Measurements from ENCODE around the gene FNDC3B. TPM values are rescaled to one million over a fixed set of nuclear protein-coding genes. Genes with fewer than 3 reads are reported as not detected.

Gene FNDC3B
- total and polyA plus RNA-seq, 12 donors, result 9.7 to 118 (median 85.0) TPM

- Histone ChIP-seq H3K4me3 (no peak overlapping the region), H3K4me1 (peaks cover 3 to 100% (median 95%) of the 10 kb centered on the region in 9 donors), H3K36me3 (peaks cover 0 to 11% (median 0%) of the 10 kb centered on the region in 9 donors), H3K27me3 (no peaks in the 10 kb centered on the region), H3K27ac (peak overlapping the region in 5 of 10 donors; percentile 3 to 42 (median 28)), H3K9me3 (no peaks in the 10 kb centered on the region)
- intact Hi-C loops (cut with DNase I), result no loop called here
- TF ChIP-seq, protein P1, sequence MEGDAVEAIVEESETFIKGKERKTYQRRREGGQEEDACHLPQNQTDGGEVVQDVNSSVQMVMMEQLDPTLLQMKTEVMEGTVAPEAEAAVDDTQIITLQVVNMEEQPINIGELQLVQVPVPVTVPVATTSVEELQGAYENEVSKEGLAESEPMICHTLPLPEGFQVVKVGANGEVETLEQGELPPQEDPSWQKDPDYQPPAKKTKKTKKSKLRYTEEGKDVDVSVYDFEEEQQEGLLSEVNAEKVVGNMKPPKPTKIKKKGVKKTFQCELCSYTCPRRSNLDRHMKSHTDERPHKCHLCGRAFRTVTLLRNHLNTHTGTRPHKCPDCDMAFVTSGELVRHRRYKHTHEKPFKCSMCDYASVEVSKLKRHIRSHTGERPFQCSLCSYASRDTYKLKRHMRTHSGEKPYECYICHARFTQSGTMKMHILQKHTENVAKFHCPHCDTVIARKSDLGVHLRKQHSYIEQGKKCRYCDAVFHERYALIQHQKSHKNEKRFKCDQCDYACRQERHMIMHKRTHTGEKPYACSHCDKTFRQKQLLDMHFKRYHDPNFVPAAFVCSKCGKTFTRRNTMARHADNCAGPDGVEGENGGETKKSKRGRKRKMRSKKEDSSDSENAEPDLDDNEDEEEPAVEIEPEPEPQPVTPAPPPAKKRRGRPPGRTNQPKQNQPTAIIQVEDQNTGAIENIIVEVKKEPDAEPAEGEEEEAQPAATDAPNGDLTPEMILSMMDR (IDR thresholded peaks at IDR 0.05), result no peak
- ATAC-seq, result no peak
- 59 to 61% methylated on average over 6 of the region's 6 CpGs for WGBS, 2 donors
- no peak for DNase-seq
Observed at GRCh38 chr3:172070269-172070668, 30.9 kb downstream of the FNDC3B start.

- TF ChIP-seq, protein P1 (IDR thresholded peaks at IDR 0.05), result no peak
- 78 to 86% methylated on average over 2 of the region's 2 CpGs for WGBS, 2 donors
- Histone ChIP-seq H3K27ac (peak overlapping the region in 3 of 10 donors; percentile 3 to 42 (median 32)), H3K4me3 (no peak overlapping the region), H3K4me1 (peaks cover 0 to 98% (median 91%) of the 10 kb centered on the region in 9 donors), H3K27me3 (no peaks in the 10 kb centered on the region), H3K36me3 (peaks cover 0 to 11% (median 0%) of the 10 kb centered on the region in 9 donors), H3K9me3 (no peaks in the 10 kb centered on the region)
- intact Hi-C loops (cut with DNase I), result no loop called here
- ATAC-seq (no peak), DNase-seq (no peak)
Observed at GRCh38 chr3:172070802-172071201, 31.4 kb downstream of the FNDC3B start.

GRCh38 chr3:172071780-172072330 is 32.5 kb downstream of the FNDC3B start:
- intact Hi-C loops (cut with DNase I), result no loop called here
- TF ChIP-seq, protein P1 (IDR thresholded peaks at IDR 0.05), result no peak
- peak in 1 of 8 donors; percentile 14 for ATAC-seq
- H3K9me3 ChIP-seq, result no peaks in the 10 kb centered on the region
- H3K36me3 ChIP-seq, result peaks cover 0 to 11% (median 0%) of the 10 kb centered on the region in 9 donors
- H3K4me1 ChIP-seq, result peaks cover 0 to 97% (median 85%) of the 10 kb centered on the region in 9 donors
- H3K27ac ChIP-seq, result peak overlapping the region in 2 of 10 donors; percentile 3 to 11
- 88% methylated on average over 8 of the region's 8 CpGs for WGBS, 2 donors
- DNase-seq, result no peak
- no peaks in the 10 kb centered on the region for H3K27me3 ChIP-seq
- no peak overlapping the region for H3K4me3 ChIP-seq

- WGBS, 2 donors, result 78 to 80% methylated on average over 4 of the region's 4 CpGs
- TF ChIP-seq, protein P1 (IDR thresholded peaks at IDR 0.05), result no peak
- ATAC-seq (no peak), DNase-seq (no peak)
- H3K27ac ChIP-seq, result peak overlapping the region in 1 of 10 donors; percentile 11
- H3K9me3 ChIP-seq, result no peaks in the 10 kb centered on the region
- no peaks in the 10 kb centered on the region for H3K27me3 ChIP-seq
- H3K4me1 ChIP-seq, result peaks cover 0 to 97% (median 81%) of the 10 kb centered on the region in 9 donors
- peaks cover 0 to 11% (median 0%) of the 10 kb centered on the region in 9 donors for H3K36me3 ChIP-seq
- intact Hi-C loops (cut with DNase I), result no loop called here
- no peak overlapping the region for H3K4me3 ChIP-seq
Observed at GRCh38 chr3:172072543-172072942, 33.2 kb downstream of the FNDC3B start.

Data from heart right ventricle (tissue), 16 donors.